ENCODE measurements around the gene SUB1.
A peak's percentile ranks its signal among the peaks of the same experiment; 100 is the strongest.

SUB1 gene

GRCh38 chr5:32586276-32586599 is 881 bp downstream of the SUB1 start:
- H3K4me3 ChIP-seq (replicated peaks; ENCODE audit: insufficient read depth, low read length), result peak overlapping the region; percentile 69
- H3K27ac ChIP-seq (replicated peaks), result peak overlapping the region; percentile 96
- TF ChIP-seq CTCF (IDR thresholded peaks at IDR 0.05; ENCODE audit: insufficient read depth, low read length), result no peak
- no peak for TF ChIP-seq GABPA (IDR thresholded peaks at IDR 0.05; ENCODE audit: low read depth)
- no peak for TF ChIP-seq REST (IDR thresholded peaks at IDR 0.05; ENCODE audit: insufficient replicate concordance, low read depth)
- no peak for TF ChIP-seq SPI1 (IDR thresholded peaks at IDR 0.05; ENCODE audit: borderline replicate concordance, low read depth)
- no peak for TF ChIP-seq POLR2AphosphoS5 (IDR thresholded peaks at IDR 0.05; ENCODE audit: low read depth)
- H3K27me3 ChIP-seq (ENCODE audit: insufficient read depth, poor library complexity, severe bottlenecking), result no peaks in the 10 kb centered on the region
- DNase-seq (ENCODE audit: low read depth in 1 of 2, low spot score in 1 of 2), result no peak

GRCh38 chr5:32587067-32587551 is 1.8 kb downstream of the SUB1 start:
- H3K27ac ChIP-seq (replicated peaks), result peak overlapping the region; percentile 96
- H3K4me3 ChIP-seq (replicated peaks; ENCODE audit: insufficient read depth, low read length), result peak overlapping the region; percentile 69
- no peaks in the 10 kb centered on the region for H3K27me3 ChIP-seq (ENCODE audit: insufficient read depth, poor library complexity, severe bottlenecking)
- no peak for TF ChIP-seq GABPA (IDR thresholded peaks at IDR 0.05; ENCODE audit: low read depth)
- TF ChIP-seq POLR2AphosphoS5 (IDR thresholded peaks at IDR 0.05; ENCODE audit: low read depth), result no peak
- no peak for TF ChIP-seq SPI1 (IDR thresholded peaks at IDR 0.05; ENCODE audit: borderline replicate concordance, low read depth)
- no peak for TF ChIP-seq CTCF (IDR thresholded peaks at IDR 0.05; ENCODE audit: insufficient read depth, low read length)
- no peak for TF ChIP-seq REST (IDR thresholded peaks at IDR 0.05; ENCODE audit: insufficient replicate concordance, low read depth)
- DNase-seq (ENCODE audit: low read depth in 1 of 2, low spot score in 1 of 2), result no peak

GRCh38 chr5:32589416-32589815 is 4.1 kb downstream of the SUB1 start:
- no peak overlapping the region for H3K27ac ChIP-seq (replicated peaks)
- TF ChIP-seq CTCF (IDR thresholded peaks at IDR 0.05; ENCODE audit: insufficient read depth, low read length) (no peak), REST (IDR thresholded peaks at IDR 0.05; ENCODE audit: insufficient replicate concordance, low read depth) (no peak), SPI1 (IDR thresholded peaks at IDR 0.05; ENCODE audit: borderline replicate concordance, low read depth) (no peak), POLR2AphosphoS5 (IDR thresholded peaks at IDR 0.05; ENCODE audit: low read depth) (no peak), GABPA (IDR thresholded peaks at IDR 0.05; ENCODE audit: low read depth) (no peak)
- H3K4me3 ChIP-seq (replicated peaks; ENCODE audit: insufficient read depth, low read length), result no peak overlapping the region
- no peaks in the 10 kb centered on the region for H3K27me3 ChIP-seq (ENCODE audit: insufficient read depth, poor library complexity, severe bottlenecking)
- DNase-seq (ENCODE audit: low read depth in 1 of 2, low spot score in 1 of 2), result no peak
